ENCODE data around the gene NWD2.

NWD2 gene

GRCh38 chr4:37461801-37462200 is 217.3 kb downstream of the NWD2 start:
- H3K36me3 ChIP-seq (replicated peaks; ENCODE audit: insufficient read depth, low read length), result no peaks in the 10 kb centered on the region
- TF ChIP-seq EZH2 (optimal IDR thresholded peaks at IDR 0.05; ENCODE audit: low read depth, low read length) (no peak), CTCF (IDR thresholded peaks at IDR 0.05; ENCODE audit: low read length) (no peak), EZH2phosphoT487 (IDR thresholded peaks at IDR 0.05; ENCODE audit: low read length) (no peak)
- no peaks in the 10 kb centered on the region for H3K79me2 ChIP-seq (ENCODE audit: low read length)
- no peak overlapping the region for H3K9ac ChIP-seq (ENCODE audit: low read length)
- H3F3A ChIP-seq (ENCODE audit: insufficient read depth, low read length), result no peaks in the 10 kb centered on the region
- H3K4me2 ChIP-seq (ENCODE audit: low read depth, low read length), result no peak overlapping the region
- H3K4me3 ChIP-seq (ENCODE audit: low read length), result no peak overlapping the region
- no peak overlapping the region for H3K27ac ChIP-seq (ENCODE audit: low read length)
- H3K9me3 ChIP-seq (replicated peaks; ENCODE audit: insufficient read depth, low read length), result no peaks in the 10 kb centered on the region
- H3K27me3 ChIP-seq (replicated peaks; ENCODE audit: insufficient read depth, low read length), result no peaks in the 10 kb centered on the region
- no peak overlapping the region for H2AFZ ChIP-seq (ENCODE audit: low read length)
- H3K9me2 ChIP-seq (replicated peaks; ENCODE audit: insufficient read depth, low read length), result no peaks in the 10 kb centered on the region
- H4K20me1 ChIP-seq (ENCODE audit: insufficient read depth, low read length), result no peaks in the 10 kb centered on the region
- H3K4me1 ChIP-seq (ENCODE audit: low read length), result no peaks in the 10 kb centered on the region
- no peak for DNase-seq

GRCh38 chr4:37463033-37463856 is 218.7 kb downstream of the NWD2 start:
- DNase-seq, result no peak
- Histone ChIP-seq H3K4me1 (ENCODE audit: low read length) (no peaks in the 10 kb centered on the region), H3K4me3 (ENCODE audit: low read length) (no peak overlapping the region), H4K20me1 (ENCODE audit: insufficient read depth, low read length) (no peaks in the 10 kb centered on the region), H3K9ac (ENCODE audit: low read length) (no peak overlapping the region), H3K27ac (ENCODE audit: low read length) (no peak overlapping the region), H3K9me2 (replicated peaks; ENCODE audit: insufficient read depth, low read length) (no peaks in the 10 kb centered on the region), H2AFZ (ENCODE audit: low read length) (no peak overlapping the region), H3K79me2 (ENCODE audit: low read length) (no peaks in the 10 kb centered on the region), H3K4me2 (ENCODE audit: low read depth, low read length) (no peak overlapping the region), H3F3A (ENCODE audit: insufficient read depth, low read length) (no peaks in the 10 kb centered on the region), H3K9me3 (replicated peaks; ENCODE audit: insufficient read depth, low read length) (no peaks in the 10 kb centered on the region), H3K36me3 (replicated peaks; ENCODE audit: insufficient read depth, low read length) (no peaks in the 10 kb centered on the region), H3K27me3 (replicated peaks; ENCODE audit: insufficient read depth, low read length) (no peaks in the 10 kb centered on the region)
- no peak for TF ChIP-seq CTCF (IDR thresholded peaks at IDR 0.05; ENCODE audit: low read length)
- no peak for TF ChIP-seq EZH2 (optimal IDR thresholded peaks at IDR 0.05; ENCODE audit: low read depth, low read length)
- TF ChIP-seq EZH2phosphoT487 (IDR thresholded peaks at IDR 0.05; ENCODE audit: low read length), result no peak

- Histone ChIP-seq H4K20me1 (ENCODE audit: insufficient read depth, low read length) (no peaks in the 10 kb centered on the region), H3K4me1 (ENCODE audit: low read length) (no peaks in the 10 kb centered on the region), H3K79me2 (ENCODE audit: low read length) (no peaks in the 10 kb centered on the region), H3K4me2 (ENCODE audit: low read depth, low read length) (no peak overlapping the region), H3K9ac (ENCODE audit: low read length) (no peak overlapping the region), H3K4me3 (ENCODE audit: low read length) (no peak overlapping the region), H3K9me3 (replicated peaks; ENCODE audit: insufficient read depth, low read length) (no peaks in the 10 kb centered on the region), H2AFZ (ENCODE audit: low read length) (no peak overlapping the region), H3K27ac (ENCODE audit: low read length) (no peak overlapping the region), H3F3A (ENCODE audit: insufficient read depth, low read length) (no peaks in the 10 kb centered on the region), H3K36me3 (replicated peaks; ENCODE audit: insufficient read depth, low read length) (no peaks in the 10 kb centered on the region), H3K27me3 (replicated peaks; ENCODE audit: insufficient read depth, low read length) (no peaks in the 10 kb centered on the region), H3K9me2 (replicated peaks; ENCODE audit: insufficient read depth, low read length) (no peaks in the 10 kb centered on the region)
- TF ChIP-seq EZH2phosphoT487 (IDR thresholded peaks at IDR 0.05; ENCODE audit: low read length), result no peak
- TF ChIP-seq EZH2 (optimal IDR thresholded peaks at IDR 0.05; ENCODE audit: low read depth, low read length), result no peak
- no peak for TF ChIP-seq CTCF (IDR thresholded peaks at IDR 0.05; ENCODE audit: low read length)
- DNase-seq, result no peak
Observed at GRCh38 chr4:37464373-37465128, 220.0 kb downstream of the NWD2 start.
